Measurements from ENCODE around the gene SMOC2.
A peak's percentile ranks its signal among the peaks of the same experiment; 100 is the strongest.

- peak in 1 of 5 experiments; percentile 14 for TF ChIP-seq CTCF (IDR thresholded peaks at IDR 0.05)
- TF ChIP-seq EP300 (IDR thresholded peaks at IDR 0.05): no peak
- TF ChIP-seq POLR2A (IDR thresholded peaks at IDR 0.05): peak in 1 of 2 donors; percentile 32
These were observed at the start of gene SMOC2 for GRCh38 chr6:168440520-168441433.

Data from tibial nerve (tissue), 4 donors.